Hepatocyte (in vitro differentiated cells): ENCODE measurements around the gene LYPD1. TPM values are rescaled to one million over a fixed set of nuclear protein-coding genes. Genes with fewer than 3 reads are reported as not detected.

Source experiments
- DNase-seq: peaks from one replicate; pipeline ENCODE4 v3.0.0-alpha.2; 2016; ENCODE audit warnings: low spot score
- H2AFZ ChIP-seq: fragments of 200-600 bp; sonication (generic); 2 replicates; pipeline ENCODE4 v1.6.0; 2016; ENCODE audit warnings: antibody characterized with exemption, mild to moderate bottlenecking
- H3K27ac ChIP-seq: fragments of 200-600 bp; sonication (generic); 2 replicates; pipeline ENCODE4 v1.5.1; 2016; ENCODE audit warnings: mild to moderate bottlenecking
- H3K27me3 ChIP-seq: fragments of 200-600 bp; sonication (generic); 2 replicates; pipeline ENCODE4 v1.6.1; 2016
- H3K36me3 ChIP-seq: fragments of 200-600 bp; sonication (generic); replicated peaks from 2 replicates; pipeline ENCODE4 v1.5.1; 2016; ENCODE audit warnings: low read depth; ENCODE audit not compliant: insufficient read depth
- H3K4me1 ChIP-seq: fragments of 200-600 bp; sonication (generic); 2 replicates; pipeline ENCODE4 v1.5.1; 2016; ENCODE audit warnings: mild to moderate bottlenecking, moderate library complexity; ENCODE audit not compliant: insufficient read depth
- H3K4me2 ChIP-seq: fragments of 200-600 bp; sonication (generic); 2 replicates; pipeline ENCODE4 v1.6.0; 2016
- H3K4me3 ChIP-seq: fragments of 200-600 bp; sonication (generic); 2 replicates; pipeline ENCODE4 v1.5.1; 2016; ENCODE audit warnings: mild to moderate bottlenecking
- H3K79me2 ChIP-seq: fragments of 200-600 bp; sonication (generic); 2 replicates; pipeline ENCODE4 v1.6.0; 2017; ENCODE audit warnings: mild to moderate bottlenecking
- H3K9me2 ChIP-seq: fragments of 200-600 bp; sonication (generic); replicated peaks from 2 replicates; pipeline ENCODE4 v1.6.0; 2017; ENCODE audit warnings: mild to moderate bottlenecking; ENCODE audit not compliant: insufficient read depth
- H3K9me3 ChIP-seq: fragments of 200-600 bp; sonication (generic); 2 replicates; pipeline ENCODE4 v1.5.1; 2016; ENCODE audit warnings: low read depth, mild to moderate bottlenecking
- H4K20me1 ChIP-seq: fragments of 200-600 bp; sonication (generic); 2 replicates; pipeline ENCODE4 v1.6.0; 2016; ENCODE audit warnings: mild to moderate bottlenecking; ENCODE audit not compliant: insufficient read depth, poor library complexity, severe bottlenecking
- EZH2 ChIP-seq: fragments of 200-600 bp; sonication (generic); IDR thresholded peaks from 2 replicates; pipeline ENCODE4 v1.6.1; 2016; ENCODE audit warnings: antibody characterized with exemption, mild to moderate bottlenecking, borderline replicate concordance
- EZH2phosphoT487 ChIP-seq: fragments of 200-600 bp; sonication (generic); IDR thresholded peaks from one replicate; pipeline ENCODE4 v1.6.1; 2018; ENCODE audit warnings: antibody characterized with exemption, mild to moderate bottlenecking, low read depth, moderate library complexity; ENCODE audit not compliant: unreplicated experiment, severe bottlenecking
- WGBS: methylation state at CpG from one replicate; pipeline ENCODE4 v1.1.6; 2016; ENCODE audit warnings: low lambda C conversion rate; ENCODE audit errors: missing lambda C conversion rate; 5-methylcytosine and 5-hydroxymethylcytosine counted together
- polyA plus RNA-seq: library from polyadenylated mRNA; unstranded; fragments of >200 nt; fragmentation: Nextera tagmentation; extraction: Ambion mirVana; gene quantifications from 2 replicates; pipeline ENCODE4 v1.2.1, GENCODE V29; 2016
- total RNA-seq: library from RNA; depleted of rRNA; stranded (reverse); fragments of >200 nt; gene quantifications from 2 replicates; pipeline ENCODE4 v1.2.3, GENCODE V29; 2014
- TF ChIP-seq, protein P1 (sequence below): fragments of 200-600 bp; sonication (generic); IDR thresholded peaks from 2 replicates; pipeline ENCODE4 v1.5.1; 2016; ENCODE audit warnings: antibody characterized with exemption, mild to moderate bottlenecking; ENCODE audit not compliant: poor library complexity

The LYPD1 gene
- total and polyA plus RNA-seq, 2 experiments from 2014 or later: 20.2 to 25.1 TPM

DNA sequence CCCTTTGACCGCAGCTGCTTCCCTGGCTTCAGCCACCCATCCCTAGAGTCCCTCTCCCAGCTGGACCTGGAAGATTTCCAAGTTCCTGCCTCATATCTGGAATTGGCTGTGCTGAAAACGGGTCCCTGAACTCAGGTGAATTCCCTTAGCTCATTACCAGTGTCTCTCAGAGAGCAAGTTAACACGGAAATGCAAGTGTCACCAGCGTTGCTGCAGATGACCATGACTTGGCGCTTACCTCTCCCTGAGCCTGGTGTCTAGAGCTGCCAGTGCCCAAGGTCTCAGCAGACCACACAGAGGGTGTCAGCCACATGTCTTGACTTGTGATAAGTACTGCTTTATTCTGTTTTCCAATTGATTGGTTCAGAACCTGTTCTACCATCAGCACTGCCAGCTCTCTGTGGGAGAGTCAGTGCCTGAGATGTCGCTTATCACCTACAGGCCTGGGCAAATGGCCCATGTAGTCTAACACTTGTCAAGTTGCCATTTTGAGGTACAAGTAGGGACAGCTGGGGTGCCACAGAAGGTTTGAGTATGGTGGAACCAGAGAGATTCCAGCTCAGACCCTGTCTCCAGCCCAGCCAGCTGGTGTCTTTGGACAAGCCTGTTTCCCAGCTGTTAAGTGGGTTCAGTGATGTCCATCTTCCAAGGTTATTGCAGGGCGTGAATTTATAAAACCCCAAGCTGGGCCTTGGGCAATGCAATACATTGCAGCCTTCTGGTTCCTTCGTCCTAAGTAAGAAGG is 48.7 kb downstream of the LYPD1 start:
- Histone ChIP-seq H3K4me1 (no peaks in the 10 kb centered on the region), H3K4me2 (no peak overlapping the region), H3K4me3 (no peak overlapping the region), H3K27me3 (no peaks in the 10 kb centered on the region), H3K9me2 (no peaks in the 10 kb centered on the region), H3K79me2 (peaks cover 3% of the 10 kb centered on the region), H3K36me3 (no peaks in the 10 kb centered on the region), H2AFZ (no peak overlapping the region), H3K9me3 (no peaks in the 10 kb centered on the region), H3K27ac (no peak overlapping the region), H4K20me1 (no peaks in the 10 kb centered on the region)
- TF ChIP-seq EZH2 (no peak), EZH2phosphoT487 (no peak)
- TF ChIP-seq, protein P1, sequence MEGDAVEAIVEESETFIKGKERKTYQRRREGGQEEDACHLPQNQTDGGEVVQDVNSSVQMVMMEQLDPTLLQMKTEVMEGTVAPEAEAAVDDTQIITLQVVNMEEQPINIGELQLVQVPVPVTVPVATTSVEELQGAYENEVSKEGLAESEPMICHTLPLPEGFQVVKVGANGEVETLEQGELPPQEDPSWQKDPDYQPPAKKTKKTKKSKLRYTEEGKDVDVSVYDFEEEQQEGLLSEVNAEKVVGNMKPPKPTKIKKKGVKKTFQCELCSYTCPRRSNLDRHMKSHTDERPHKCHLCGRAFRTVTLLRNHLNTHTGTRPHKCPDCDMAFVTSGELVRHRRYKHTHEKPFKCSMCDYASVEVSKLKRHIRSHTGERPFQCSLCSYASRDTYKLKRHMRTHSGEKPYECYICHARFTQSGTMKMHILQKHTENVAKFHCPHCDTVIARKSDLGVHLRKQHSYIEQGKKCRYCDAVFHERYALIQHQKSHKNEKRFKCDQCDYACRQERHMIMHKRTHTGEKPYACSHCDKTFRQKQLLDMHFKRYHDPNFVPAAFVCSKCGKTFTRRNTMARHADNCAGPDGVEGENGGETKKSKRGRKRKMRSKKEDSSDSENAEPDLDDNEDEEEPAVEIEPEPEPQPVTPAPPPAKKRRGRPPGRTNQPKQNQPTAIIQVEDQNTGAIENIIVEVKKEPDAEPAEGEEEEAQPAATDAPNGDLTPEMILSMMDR: no peak
- WGBS: 75% methylated on average over 8 of the region's 8 CpGs
- DNase-seq: peak; percentile 32

GRCh38 chr2:132620115-132620514 is 49.9 kb downstream of the LYPD1 start:
- no peak overlapping the region for H3K27ac ChIP-seq
- no peaks in the 10 kb centered on the region for H3K9me3 ChIP-seq
- peaks cover 3% of the 10 kb centered on the region for H3K79me2 ChIP-seq
- no peaks in the 10 kb centered on the region for H3K27me3 ChIP-seq
- TF ChIP-seq, protein P1: no peak
- TF ChIP-seq EZH2phosphoT487 (no peak), EZH2 (no peak)
- H3K4me3 ChIP-seq: no peak overlapping the region
- H2AFZ ChIP-seq: no peak overlapping the region
- H3K4me1 ChIP-seq: no peaks in the 10 kb centered on the region
- H3K36me3 ChIP-seq: no peaks in the 10 kb centered on the region
- 67% methylated on average over 2 of the region's 2 CpGs for WGBS
- no peaks in the 10 kb centered on the region for H3K9me2 ChIP-seq
- no peak for DNase-seq
- no peaks in the 10 kb centered on the region for H4K20me1 ChIP-seq
- H3K4me2 ChIP-seq: no peak overlapping the region

- H3K79me2 ChIP-seq: peaks cover 3% of the 10 kb centered on the region
- no peak overlapping the region for H3K4me3 ChIP-seq
- H3K4me1 ChIP-seq: no peaks in the 10 kb centered on the region
- H3K9me2 ChIP-seq: no peaks in the 10 kb centered on the region
- 88% methylated on average over 7 of the region's 7 CpGs for WGBS
- H2AFZ ChIP-seq: no peak overlapping the region
- H3K9me3 ChIP-seq: no peaks in the 10 kb centered on the region
- TF ChIP-seq EZH2phosphoT487 (no peak), EZH2 (no peak)
- TF ChIP-seq, protein P1: no peak
- no peak overlapping the region for H3K4me2 ChIP-seq
- no peaks in the 10 kb centered on the region for H3K27me3 ChIP-seq
- H3K27ac ChIP-seq: no peak overlapping the region
- H3K36me3 ChIP-seq: no peaks in the 10 kb centered on the region
- DNase-seq: no peak
- H4K20me1 ChIP-seq: no peaks in the 10 kb centered on the region
Observed at GRCh38 chr2:132618734-132619133, 51.3 kb downstream of the LYPD1 start.
